ENCODE results near the gene SDK2. TPM values are rescaled to one million over a fixed set of nuclear protein-coding genes. Genes with fewer than 3 reads are reported as not detected.

Gene SDK2
- total and polyA plus RNA-seq, 2 experiments from 2014 or later = 0.59 to 1.2 TPM

- no peak for DNase-seq (ENCODE audit: low spot score)
- no peak overlapping the region for H3K4me3 ChIP-seq
- H3K4me1 ChIP-seq (ENCODE audit: insufficient read depth) = no peaks in the 10 kb centered on the region
- H2AFZ ChIP-seq = no peak overlapping the region
- H3K9me3 ChIP-seq (ENCODE audit: low read depth) = no peaks in the 10 kb centered on the region
- no peaks in the 10 kb centered on the region for H4K20me1 ChIP-seq (ENCODE audit: insufficient read depth, poor library complexity, severe bottlenecking)
- H3K4me2 ChIP-seq = no peak overlapping the region
- no peaks in the 10 kb centered on the region for H3K79me2 ChIP-seq
- no peaks in the 10 kb centered on the region for H3K9me2 ChIP-seq (replicated peaks; ENCODE audit: insufficient read depth)
- 74% methylated on average over 5 of the region's 5 CpGs for WGBS (ENCODE audit: low lambda C conversion rate, missing lambda C conversion rate)
- no peaks in the 10 kb centered on the region for H3K27me3 ChIP-seq
- no peak overlapping the region for H3K27ac ChIP-seq
- TF ChIP-seq CTCF (IDR thresholded peaks at IDR 0.05; ENCODE audit: poor library complexity) (no peak), EZH2 (IDR thresholded peaks at IDR 0.05; ENCODE audit: borderline replicate concordance) (no peak), EZH2phosphoT487 (IDR thresholded peaks at IDR 0.05; ENCODE audit: low read depth, severe bottlenecking, unreplicated experiment) (no peak)
- H3K36me3 ChIP-seq (replicated peaks; ENCODE audit: insufficient read depth, low read depth) = no peaks in the 10 kb centered on the region
Observed at GRCh38 chr17:73551759-73552158, 92.5 kb downstream of the SDK2 start.

GRCh38 chr17:73551144-73551543, 93.1 kb downstream of the SDK2 start:
- Histone ChIP-seq H3K36me3 (replicated peaks; ENCODE audit: insufficient read depth, low read depth) (no peaks in the 10 kb centered on the region), H3K9me2 (replicated peaks; ENCODE audit: insufficient read depth) (no peaks in the 10 kb centered on the region), H4K20me1 (ENCODE audit: insufficient read depth, poor library complexity, severe bottlenecking) (no peaks in the 10 kb centered on the region), H3K79me2 (no peaks in the 10 kb centered on the region), H3K4me3 (no peak overlapping the region), H3K4me1 (ENCODE audit: insufficient read depth) (no peaks in the 10 kb centered on the region), H3K27me3 (no peaks in the 10 kb centered on the region), H3K27ac (no peak overlapping the region), H2AFZ (no peak overlapping the region), H3K4me2 (no peak overlapping the region), H3K9me3 (ENCODE audit: low read depth) (no peaks in the 10 kb centered on the region)
- DNase-seq (ENCODE audit: low spot score) = no peak
- WGBS (ENCODE audit: low lambda C conversion rate, missing lambda C conversion rate) = 92% methylated on average over 20 of the region's 20 CpGs
- no peak for TF ChIP-seq CTCF (IDR thresholded peaks at IDR 0.05; ENCODE audit: poor library complexity)
- TF ChIP-seq EZH2 (IDR thresholded peaks at IDR 0.05; ENCODE audit: borderline replicate concordance) = no peak

- Histone ChIP-seq H4K20me1 (ENCODE audit: insufficient read depth, poor library complexity, severe bottlenecking) (no peaks in the 10 kb centered on the region), H3K4me2 (no peak overlapping the region)
- WGBS (ENCODE audit: low lambda C conversion rate, missing lambda C conversion rate) = 79% methylated on average over 9 of the region's 10 CpGs
Observed at GRCh38 chr17:73550556-73550955, 93.7 kb downstream of the SDK2 start.

More at GRCh38 chr17:73550556-73550955, 93.7 kb downstream of the SDK2 start:
- Histone ChIP-seq H2AFZ (no peak overlapping the region), H3K79me2 (no peaks in the 10 kb centered on the region), H3K9me3 (ENCODE audit: low read depth) (no peaks in the 10 kb centered on the region), H3K36me3 (replicated peaks; ENCODE audit: insufficient read depth, low read depth) (no peaks in the 10 kb centered on the region), H3K4me1 (ENCODE audit: insufficient read depth) (no peaks in the 10 kb centered on the region), H3K27ac (no peak overlapping the region), H3K9me2 (replicated peaks; ENCODE audit: insufficient read depth) (no peaks in the 10 kb centered on the region), H3K4me3 (no peak overlapping the region), H3K27me3 (no peaks in the 10 kb centered on the region)
- TF ChIP-seq EZH2 (IDR thresholded peaks at IDR 0.05; ENCODE audit: borderline replicate concordance) = no peak
- TF ChIP-seq CTCF (IDR thresholded peaks at IDR 0.05; ENCODE audit: poor library complexity) = no peak
- TF ChIP-seq EZH2phosphoT487 (IDR thresholded peaks at IDR 0.05; ENCODE audit: low read depth, severe bottlenecking, unreplicated experiment) = no peak
- DNase-seq (ENCODE audit: low spot score) = no peak

All from hepatocyte (in vitro differentiated cells).